Umbilical cord (tissue), 2 donors: Measurements from ENCODE around the gene MPP3. TPM values are rescaled to one million over a fixed set of nuclear protein-coding genes. Genes with fewer than 3 reads are reported as not detected.
"Not testable (repeated sequence)": the region's sequence is repeated elsewhere in the genome, so short reads cannot be mapped to it uniquely, and the experiment has no call there.

Source experiments
- DNase-seq: peaks from one replicate; pipeline ENCODE4 v3.0.0-alpha.2; 2015; ENCODE audit warnings: low spot score
- total RNA-seq: library from RNA; depleted of rRNA; stranded (reverse); fragments of >200 nt; gene quantifications from one replicate; pipeline ENCODE4 v1.2.3, GENCODE V29; 2014; ENCODE audit warnings: low replicate concordance; ENCODE audit not compliant: insufficient read depth

MPP3 gene
- total RNA-seq, 1 donor from 2014 or later = 11.6 TPM

- DNase-seq = no peak
Observed at GRCh38 chr17:43860927-43861622, 28.1 kb upstream of the MPP3 start.

DNA sequence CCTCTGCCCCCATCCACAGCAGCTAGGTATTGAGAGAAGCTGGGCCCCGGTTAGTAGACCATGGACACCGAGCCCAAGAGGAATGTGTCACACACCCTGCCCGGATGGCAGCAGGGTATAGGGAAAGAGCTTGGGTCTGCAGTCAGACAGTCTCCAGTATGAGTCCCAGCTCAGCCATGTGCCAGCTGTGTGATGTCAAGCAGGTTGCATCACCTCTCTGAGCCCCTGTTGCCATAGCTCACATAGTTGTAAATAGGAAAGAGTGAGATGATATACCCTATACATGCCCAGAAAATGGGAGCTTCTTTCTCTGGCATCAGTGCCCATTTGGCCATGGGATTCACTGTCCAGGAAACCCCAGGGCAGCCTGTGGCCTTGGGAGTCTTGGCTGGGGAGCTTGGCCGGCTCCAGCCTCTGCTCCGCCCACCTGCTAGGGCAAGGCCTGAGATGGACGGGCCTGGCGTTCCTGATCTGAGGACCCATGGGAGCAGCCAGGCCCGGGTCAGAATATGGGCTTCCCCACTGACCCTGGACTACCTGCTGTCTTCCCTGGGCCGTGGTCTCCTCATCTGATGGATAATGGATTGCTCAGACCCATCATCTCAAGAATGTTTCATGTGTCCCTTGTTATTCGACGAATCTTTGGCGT is 27.3 kb upstream of the MPP3 start:
- DNase-seq = no peak

DNA sequence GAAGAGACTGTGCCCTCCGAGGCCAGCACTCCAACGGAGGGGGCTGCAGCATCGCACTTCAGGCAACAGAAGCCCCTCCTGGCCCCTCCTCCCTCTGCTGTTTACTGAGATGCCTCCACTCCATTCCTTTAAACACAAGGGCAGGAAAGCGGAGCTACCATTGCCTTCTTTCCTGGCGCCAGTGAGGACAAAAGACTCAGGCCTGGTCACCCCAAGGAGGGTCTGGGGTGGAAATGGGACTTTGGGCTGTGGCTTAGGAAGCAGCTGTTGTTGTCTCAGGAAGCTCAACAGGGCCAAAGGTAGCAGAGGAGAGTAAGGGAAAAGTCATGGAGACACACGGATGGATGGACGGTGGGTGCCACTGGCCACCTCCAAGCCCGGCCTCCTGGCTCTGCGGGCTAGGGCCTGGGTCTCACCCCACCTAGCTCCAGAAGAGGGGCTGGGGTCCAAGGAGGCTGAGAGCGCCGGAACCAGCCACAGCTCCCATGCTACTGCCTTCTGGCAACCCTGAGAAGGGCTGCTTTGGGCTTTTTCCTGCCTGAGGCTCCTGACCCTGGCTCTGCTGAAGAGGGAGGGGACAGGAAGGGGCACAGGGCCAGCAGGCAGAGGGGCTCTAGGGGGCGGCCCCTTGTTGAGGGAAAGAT is 25.1 kb upstream of the MPP3 start:
- no peak for DNase-seq

DNA sequence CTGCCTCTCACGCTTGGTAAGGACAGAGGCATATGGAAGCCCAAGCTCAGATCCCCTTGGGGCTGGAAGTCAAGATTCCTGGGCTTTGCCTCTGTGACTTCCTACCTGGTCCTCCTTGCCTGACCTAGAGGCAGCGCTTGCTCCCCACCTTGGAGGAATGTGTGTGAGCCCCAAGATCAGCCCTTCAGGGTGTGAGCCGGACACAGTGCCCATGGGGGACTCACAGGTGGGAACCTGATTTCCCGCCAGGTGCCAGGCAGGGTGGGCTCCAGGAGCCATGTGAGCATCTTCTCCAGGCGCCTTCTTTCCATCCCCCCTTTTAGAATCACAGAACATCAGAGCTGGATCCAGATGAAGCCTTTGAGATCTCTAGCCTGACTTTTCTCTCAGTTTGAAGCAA is 24.2 kb upstream of the MPP3 start:
- no peak for DNase-seq

- no peak for DNase-seq
Observed at GRCh38 chr17:43856141-43856540, 23.2 kb upstream of the MPP3 start.

DNA sequence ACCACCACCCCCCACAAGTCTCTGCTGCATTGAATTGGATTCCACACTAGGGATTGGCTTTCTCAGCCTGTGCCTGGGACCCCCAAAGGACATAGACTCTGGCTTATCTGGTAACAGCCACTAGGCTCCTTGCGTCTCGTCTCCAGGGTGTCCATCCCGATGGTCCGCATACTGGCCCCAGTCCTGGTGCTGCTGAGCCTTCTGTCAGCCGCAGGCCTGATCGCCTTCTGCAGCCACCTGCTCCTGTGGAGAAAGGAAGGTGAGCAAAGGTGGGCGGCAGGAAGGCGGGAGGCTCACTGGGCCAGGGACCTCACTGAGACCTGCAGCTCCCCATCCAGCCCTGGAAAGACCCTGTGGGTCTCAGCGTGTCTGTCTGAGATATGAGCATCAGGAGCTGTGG is 22.1 kb upstream of the MPP3 start:
- no peak for DNase-seq

GRCh38 chr17:43854498-43854897 is 21.6 kb upstream of the MPP3 start:
- DNase-seq = no peak

DNA sequence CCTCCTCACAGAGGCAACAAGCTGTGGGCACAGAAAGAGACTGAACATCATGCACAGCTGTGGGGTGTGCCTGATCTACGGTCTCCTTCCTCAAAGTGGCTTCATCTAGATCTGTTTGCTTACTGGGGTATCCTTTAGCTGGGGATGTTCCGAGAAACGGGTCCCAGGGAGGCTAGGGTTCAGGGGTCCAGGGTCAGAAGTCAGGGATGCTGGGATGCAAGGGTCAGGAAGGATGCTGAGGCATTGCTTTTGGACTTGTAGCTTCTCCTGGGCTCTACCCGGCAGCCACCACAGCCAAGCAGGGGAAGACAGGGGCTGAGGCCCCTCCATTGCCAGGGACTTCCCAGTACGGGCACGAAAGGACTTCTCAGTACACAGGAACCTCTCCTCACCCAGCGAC is 20.6 kb upstream of the MPP3 start:
- DNase-seq = no peak

DNA sequence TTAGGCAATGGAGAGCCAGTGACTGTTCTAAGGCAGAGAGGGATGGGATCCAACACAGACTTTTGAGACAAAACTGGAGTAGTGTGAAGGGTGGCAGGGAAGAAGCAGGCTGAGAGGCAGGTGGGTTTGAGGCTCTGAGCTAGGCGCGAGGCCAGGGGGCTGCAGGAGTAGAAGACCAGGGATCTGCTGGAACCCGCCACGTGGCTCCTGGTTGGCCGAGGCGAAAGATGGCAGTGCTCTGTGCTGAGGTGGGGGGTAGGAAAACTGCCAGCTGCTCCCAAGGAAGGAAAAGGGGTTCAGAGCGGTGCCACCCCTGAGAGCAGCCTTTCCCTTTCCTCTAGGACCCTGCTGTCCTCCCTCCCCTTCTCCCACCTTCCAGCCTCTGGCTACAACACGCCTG is 19.6 kb upstream of the MPP3 start:
- no peak for DNase-seq

DNA sequence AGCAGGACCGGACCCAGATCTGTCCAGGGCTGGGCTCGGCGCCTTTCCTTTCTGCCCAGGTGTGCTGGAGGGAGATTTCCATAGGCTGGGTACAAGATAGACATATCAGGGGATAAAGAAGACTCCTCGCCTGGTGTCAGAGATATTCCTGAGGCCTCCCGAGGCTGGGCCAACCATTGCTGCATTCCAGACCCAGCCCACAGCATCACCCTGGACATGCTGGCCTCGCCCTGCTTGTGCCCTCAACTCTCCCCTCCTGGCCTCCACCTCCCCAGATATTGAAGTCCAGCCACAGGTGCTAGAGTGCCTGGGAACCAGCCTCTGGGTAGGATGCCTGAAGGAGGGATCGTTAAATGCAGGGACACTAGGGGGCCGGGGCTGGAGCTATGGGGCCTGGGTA is 16.2 kb upstream of the MPP3 start:
- DNase-seq = no peak

- no peak for DNase-seq
Observed at GRCh38 chr17:43848601-43849000, 15.7 kb upstream of the MPP3 start.

GRCh38 chr17:43846963-43847371 is 14.0 kb upstream of the MPP3 start, which contains the start of gene CD300LG:
TSS of gene CD300LG (plus strand) at chr17:43847176. CDS start at chr17:43847217, 41 bp downstream.
- DNase-seq = no peak

DNA sequence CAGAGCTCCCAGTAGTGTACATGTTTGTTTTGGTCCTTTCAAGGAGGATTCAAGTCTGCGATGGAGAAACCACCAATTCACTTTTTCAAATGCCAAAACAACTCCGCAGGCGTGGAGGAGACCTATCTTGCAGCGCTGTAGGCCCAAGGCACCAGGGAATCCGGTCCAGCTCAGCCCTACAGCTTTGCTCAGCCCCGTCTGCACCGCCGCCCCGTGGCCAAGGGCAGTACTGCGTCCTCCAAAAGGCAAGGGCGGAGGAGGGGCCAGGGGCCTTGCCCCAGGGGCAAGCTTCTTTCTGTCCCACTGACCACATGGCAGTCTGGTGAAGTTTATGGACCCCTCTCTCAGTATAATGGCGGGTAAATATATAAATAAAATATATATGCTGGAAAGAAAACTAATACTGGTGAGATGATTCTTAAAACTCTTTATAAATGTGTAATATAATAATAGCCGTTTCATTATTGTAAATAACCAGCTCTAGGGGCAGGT is 13.3 kb upstream of the MPP3 start:
- DNase-seq = peak; percentile 77

- no peak for DNase-seq
Observed at GRCh38 chr17:43845766-43846165, 12.8 kb upstream of the MPP3 start.

GRCh38 chr17:43844241-43844640 is 11.3 kb upstream of the MPP3 start:
- DNase-seq = no peak

DNA sequence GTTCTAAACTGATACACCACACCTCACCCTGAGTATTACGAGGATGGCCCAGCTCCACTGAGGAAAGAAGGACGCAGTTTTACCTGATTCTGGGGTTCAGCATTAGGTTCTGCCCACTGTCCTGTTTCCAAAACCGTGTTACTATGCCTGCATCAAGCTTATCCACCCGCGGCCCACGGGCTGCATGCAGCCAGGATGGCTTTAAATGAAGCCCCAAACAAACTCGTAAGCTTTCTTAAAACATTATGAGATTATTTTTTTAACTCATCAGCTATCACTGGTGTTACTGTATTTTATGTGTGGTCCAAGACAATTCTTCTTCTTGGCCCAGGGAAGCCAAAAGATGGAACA is 10.0 kb upstream of the MPP3 start:
- no peak for DNase-seq

DNA sequence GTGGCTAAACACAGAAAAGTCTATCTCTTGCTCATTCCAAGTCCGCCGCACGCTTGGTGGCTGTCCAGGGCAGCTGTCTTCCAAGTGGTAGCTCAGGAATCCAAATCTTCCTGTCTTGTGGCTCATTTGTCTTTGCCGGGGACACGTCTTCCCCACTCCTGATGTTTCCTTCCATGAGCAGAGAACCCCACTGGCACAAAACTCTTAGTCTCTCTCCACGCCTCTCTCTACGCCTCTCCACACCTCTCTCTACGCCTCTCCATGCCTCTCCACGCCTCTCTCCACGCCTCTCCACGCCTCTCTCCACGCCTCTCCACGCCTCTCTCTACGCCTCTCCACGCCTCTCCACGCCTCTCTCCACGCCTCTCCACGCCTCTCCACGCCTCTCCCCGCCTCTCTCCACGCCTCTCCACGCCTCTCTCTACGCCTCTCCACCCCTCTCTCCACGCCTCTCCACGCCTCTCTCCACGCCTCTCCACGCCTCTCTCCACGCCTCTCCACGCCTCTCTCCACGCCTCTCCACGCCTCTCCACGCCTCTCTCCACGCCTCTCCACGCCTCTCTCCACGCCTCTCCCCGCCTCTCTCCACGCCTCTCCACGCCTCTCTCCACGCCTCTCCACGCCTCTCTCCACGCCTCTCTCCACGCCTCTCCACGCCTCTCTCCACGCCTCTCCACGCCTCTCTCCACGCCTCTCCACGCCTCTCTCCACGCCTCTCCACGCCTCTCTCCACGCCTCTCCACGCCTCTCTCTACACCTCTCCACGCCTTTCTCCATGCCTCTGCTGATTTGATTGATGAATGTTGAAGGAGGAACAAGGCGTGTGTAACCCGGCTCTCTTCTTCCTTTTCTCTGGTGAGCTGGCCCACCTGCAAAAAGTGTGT is 9.4 kb upstream of the MPP3 start:
- DNase-seq = not testable (repeated sequence)

DNA sequence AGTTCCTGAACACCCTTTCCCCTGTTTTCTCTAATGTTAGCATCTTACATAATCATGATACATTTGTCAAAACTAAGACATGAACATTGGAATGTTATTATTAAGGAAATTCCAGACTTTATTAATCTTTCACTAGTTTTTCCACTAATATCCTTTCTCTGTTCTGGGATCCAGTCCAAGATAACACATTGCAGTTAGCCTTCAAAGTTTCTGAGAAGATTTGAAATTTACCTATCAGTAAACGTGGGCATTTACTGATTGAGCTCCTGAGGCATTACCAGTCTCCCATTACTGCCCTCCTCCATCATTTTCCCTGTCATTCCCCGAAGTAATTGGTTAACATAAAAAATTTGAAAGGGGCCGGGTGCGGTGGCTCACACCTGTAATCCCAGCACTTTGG is 8.3 kb upstream of the MPP3 start:
- DNase-seq = no peak

DNA sequence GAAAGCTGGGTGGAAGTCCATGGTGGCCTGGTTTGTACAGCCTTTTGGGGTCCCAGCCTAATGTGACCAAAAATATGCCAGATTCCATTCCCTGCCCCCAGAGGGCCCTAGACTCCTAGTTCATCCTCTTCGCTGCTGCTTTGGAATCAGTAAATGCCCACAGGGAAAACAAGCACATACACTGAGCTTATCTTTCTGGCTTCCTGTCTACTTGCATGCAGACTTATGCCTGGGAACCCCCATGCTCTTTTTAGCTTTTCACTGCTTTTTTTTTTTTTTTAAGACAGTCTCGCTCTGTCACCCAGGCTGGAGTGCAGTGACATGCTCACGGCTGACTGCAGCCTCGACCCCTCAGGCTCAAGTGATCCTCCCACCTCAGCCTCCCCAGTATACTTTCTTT is 7.9 kb upstream of the MPP3 start:
- DNase-seq = peak; percentile 53

GRCh38 chr17:43839670-43840108 is 6.7 kb upstream of the MPP3 start:
- DNase-seq = no peak

DNA sequence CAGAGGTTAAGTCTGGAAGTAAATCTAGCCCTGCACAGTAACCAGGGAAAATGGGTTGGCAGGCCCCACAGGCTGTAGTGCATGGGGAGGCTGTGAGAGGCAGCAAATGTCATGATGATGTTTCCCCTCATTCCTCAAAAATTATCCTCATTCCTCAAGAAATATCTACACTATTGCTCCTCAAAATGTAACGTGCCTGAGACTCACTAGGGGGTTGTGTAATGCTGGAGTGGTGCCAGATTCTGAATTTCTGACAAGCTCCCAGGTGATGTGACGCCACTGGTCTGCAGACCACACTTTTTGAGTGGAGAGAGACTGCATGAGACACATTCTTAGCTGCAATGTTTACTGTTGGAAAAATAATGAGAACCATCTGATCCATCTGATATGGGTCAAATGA is 1.2 kb upstream of the MPP3 start:
- no peak for DNase-seq
